ENCODE data around the gene CHRDL1. TPM values are rescaled to one million over a fixed set of nuclear protein-coding genes. Genes with fewer than 3 reads are reported as not detected.

The CHRDL1 gene
- total RNA-seq, 4 donors from 2014 or later: 1.7 to 64.3 (median 14.9) TPM

GRCh38 chrX:110794601-110795000 is 1.0 kb downstream of the CHRDL1 start:
- intact Hi-C loops (cut with DNase I): no loop called here
- H3K4me3 ChIP-seq: peak overlapping the region in 2 of 4 donors; percentile 42 to 60
- WGBS, 2 donors: 73% methylated on average over 3 of the region's 3 CpGs; no CpG with 5 or more reads in 1 of the 2 donors

GRCh38 chrX:110791071-110791470 is 4.5 kb downstream of the CHRDL1 start:
- Histone ChIP-seq H3K4me1 (peaks cover 0 to 5% (median 0%) of the 10 kb centered on the region in 3 donors), H3K27me3 (peaks cover 0 to 13% (median 0%) of the 10 kb centered on the region in 4 donors), H3K9me3 (no peaks in the 10 kb centered on the region), H3K4me3 (no peak overlapping the region), H3K36me3 (no peaks in the 10 kb centered on the region), H3K27ac (no peak overlapping the region)
- WGBS, 2 donors: 51 to 54% methylated on average over 4 to 5 of the region's 5 CpGs
- intact Hi-C loops (cut with DNase I): no loop called here
- TF ChIP-seq CTCF (IDR thresholded peaks at IDR 0.05) (no peak), POLR2A (IDR thresholded peaks at IDR 0.05) (no peak)
- DNase-seq: no peak

More at GRCh38 chrX:110794601-110795000, 1.0 kb downstream of the CHRDL1 start:
- Histone ChIP-seq H3K27ac (peak overlapping the region in 2 of 4 donors; percentile 42 to 60), H3K36me3 (no peaks in the 10 kb centered on the region), H3K4me1 (peaks cover 0 to 8% (median 0%) of the 10 kb centered on the region in 3 donors), H3K9me3 (no peaks in the 10 kb centered on the region), H3K27me3 (peaks cover 0 to 17% (median 0%) of the 10 kb centered on the region in 4 donors)
- no peak for TF ChIP-seq POLR2A (IDR thresholded peaks at IDR 0.05)
- no peak for TF ChIP-seq CTCF (IDR thresholded peaks at IDR 0.05)
- DNase-seq: no peak

GRCh38 chrX:110786486-110786885 is 9.1 kb downstream of the CHRDL1 start:
- Histone ChIP-seq H3K27ac (no peak overlapping the region), H3K9me3 (no peaks in the 10 kb centered on the region), H3K4me1 (no peaks in the 10 kb centered on the region), H3K36me3 (no peaks in the 10 kb centered on the region), H3K27me3 (no peaks in the 10 kb centered on the region), H3K4me3 (no peak overlapping the region)
- DNase-seq: no peak
- intact Hi-C loops (cut with DNase I): no loop called here
- TF ChIP-seq CTCF (IDR thresholded peaks at IDR 0.05) (no peak), POLR2A (IDR thresholded peaks at IDR 0.05) (no peak)
- 86 to 91% methylated on average over 4 of the region's 4 CpGs for WGBS, 2 donors

- WGBS, 2 donors: 12 to 56% methylated on average over 1 of the region's 1 CpG
- no peak for TF ChIP-seq CTCF (IDR thresholded peaks at IDR 0.05)
- TF ChIP-seq POLR2A (IDR thresholded peaks at IDR 0.05): no peak
- no peak overlapping the region for H3K27ac ChIP-seq
- no peak for DNase-seq
- H3K9me3 ChIP-seq: peaks cover 0 to 4% (median 0%) of the 10 kb centered on the region in 3 donors
- no peaks in the 10 kb centered on the region for H3K36me3 ChIP-seq
- H3K27me3 ChIP-seq: peaks cover 0 to 2% (median 0%) of the 10 kb centered on the region in 4 donors
- no peaks in the 10 kb centered on the region for H3K4me1 ChIP-seq
- H3K4me3 ChIP-seq: no peak overlapping the region
- intact Hi-C loops (cut with DNase I): no loop called here
Observed at GRCh38 chrX:110759785-110760184, 35.8 kb downstream of the CHRDL1 start.

- TF ChIP-seq CTCF (IDR thresholded peaks at IDR 0.05) (no peak), POLR2A (IDR thresholded peaks at IDR 0.05) (no peak)
- Histone ChIP-seq H3K9me3 (no peaks in the 10 kb centered on the region), H3K27me3 (no peaks in the 10 kb centered on the region), H3K36me3 (no peaks in the 10 kb centered on the region), H3K4me3 (no peak overlapping the region), H3K27ac (no peak overlapping the region), H3K4me1 (no peaks in the 10 kb centered on the region)
- intact Hi-C loops (cut with DNase I): no loop called here
- WGBS, 2 donors: 52 to 80% methylated on average over 2 to 6 of the region's 7 CpGs
- no peak for DNase-seq
Observed at GRCh38 chrX:110758781-110759422, 36.7 kb downstream of the CHRDL1 start.
